VCaP (cell line): ENCODE results near the gene HIVEP3.

ENCODE experiments used
- H3K27ac ChIP-seq: fragments of 450-650 bp; 2 replicates; pipeline ENCODE4 v1.5.1; 2017
- TF ChIP-seq, protein P1 (sequence below): fragments of 450-650 bp; conservative IDR thresholded peaks from 2 replicates; pipeline ENCODE4 v1.5.1; 2017; ENCODE audit warnings: mild to moderate bottlenecking, moderate library complexity

The HIVEP3 gene

DNA sequence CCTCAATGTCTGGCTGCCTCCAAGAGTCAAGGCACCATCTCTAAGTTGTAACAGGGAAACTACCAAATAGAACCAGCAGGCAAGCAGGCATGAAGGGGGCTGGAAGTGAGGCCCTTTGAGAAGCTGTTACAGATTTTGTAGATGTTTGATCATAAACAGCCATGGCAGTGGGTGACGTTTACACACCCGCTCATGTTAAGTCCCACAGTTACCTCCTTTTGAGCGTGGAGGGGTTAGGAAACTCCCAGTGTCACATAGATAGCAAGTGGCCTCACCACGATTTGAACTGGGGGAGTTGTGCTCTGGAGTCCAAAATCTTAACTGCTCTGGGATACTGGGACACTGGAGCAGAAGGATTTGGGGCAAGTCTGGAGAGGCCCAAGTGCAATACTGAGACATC is 192.4 kb downstream of the HIVEP3 start:
- H3K27ac ChIP-seq = no peak overlapping the region
- TF ChIP-seq, protein P1, sequence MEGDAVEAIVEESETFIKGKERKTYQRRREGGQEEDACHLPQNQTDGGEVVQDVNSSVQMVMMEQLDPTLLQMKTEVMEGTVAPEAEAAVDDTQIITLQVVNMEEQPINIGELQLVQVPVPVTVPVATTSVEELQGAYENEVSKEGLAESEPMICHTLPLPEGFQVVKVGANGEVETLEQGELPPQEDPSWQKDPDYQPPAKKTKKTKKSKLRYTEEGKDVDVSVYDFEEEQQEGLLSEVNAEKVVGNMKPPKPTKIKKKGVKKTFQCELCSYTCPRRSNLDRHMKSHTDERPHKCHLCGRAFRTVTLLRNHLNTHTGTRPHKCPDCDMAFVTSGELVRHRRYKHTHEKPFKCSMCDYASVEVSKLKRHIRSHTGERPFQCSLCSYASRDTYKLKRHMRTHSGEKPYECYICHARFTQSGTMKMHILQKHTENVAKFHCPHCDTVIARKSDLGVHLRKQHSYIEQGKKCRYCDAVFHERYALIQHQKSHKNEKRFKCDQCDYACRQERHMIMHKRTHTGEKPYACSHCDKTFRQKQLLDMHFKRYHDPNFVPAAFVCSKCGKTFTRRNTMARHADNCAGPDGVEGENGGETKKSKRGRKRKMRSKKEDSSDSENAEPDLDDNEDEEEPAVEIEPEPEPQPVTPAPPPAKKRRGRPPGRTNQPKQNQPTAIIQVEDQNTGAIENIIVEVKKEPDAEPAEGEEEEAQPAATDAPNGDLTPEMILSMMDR = no peak

GRCh38 chr1:41724926-41725325 is 193.8 kb downstream of the HIVEP3 start:
- TF ChIP-seq, protein P1 = no peak
- no peak overlapping the region for H3K27ac ChIP-seq

DNA sequence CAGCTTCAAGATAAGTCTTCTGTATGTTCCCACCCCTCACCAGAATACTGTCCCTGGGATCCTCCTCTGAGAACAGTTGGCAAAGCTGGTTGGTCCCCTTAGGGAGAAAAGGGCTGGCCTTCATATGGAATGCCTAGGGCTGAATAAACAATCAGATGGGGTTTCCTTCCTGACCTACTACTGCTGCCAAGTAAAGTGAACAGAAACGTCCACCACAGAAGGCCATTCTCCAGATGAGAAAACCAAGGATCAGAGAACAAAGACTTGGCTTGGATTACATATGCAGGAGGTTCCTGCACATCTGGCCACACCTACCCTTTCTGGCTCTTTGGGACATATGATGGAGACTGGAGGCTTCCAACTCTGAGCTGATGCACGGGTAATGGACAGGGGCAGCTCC is 194.5 kb downstream of the HIVEP3 start:
- TF ChIP-seq, protein P1 = no peak
- no peak overlapping the region for H3K27ac ChIP-seq

- TF ChIP-seq, protein P1 = no peak
- H3K27ac ChIP-seq = no peak overlapping the region
Measured at GRCh38 chr1:41723786-41724185, 194.9 kb downstream of the HIVEP3 start.

- TF ChIP-seq, protein P1 = no peak
- H3K27ac ChIP-seq = no peak overlapping the region
Measured at GRCh38 chr1:41722184-41722583, 196.5 kb downstream of the HIVEP3 start.

DNA sequence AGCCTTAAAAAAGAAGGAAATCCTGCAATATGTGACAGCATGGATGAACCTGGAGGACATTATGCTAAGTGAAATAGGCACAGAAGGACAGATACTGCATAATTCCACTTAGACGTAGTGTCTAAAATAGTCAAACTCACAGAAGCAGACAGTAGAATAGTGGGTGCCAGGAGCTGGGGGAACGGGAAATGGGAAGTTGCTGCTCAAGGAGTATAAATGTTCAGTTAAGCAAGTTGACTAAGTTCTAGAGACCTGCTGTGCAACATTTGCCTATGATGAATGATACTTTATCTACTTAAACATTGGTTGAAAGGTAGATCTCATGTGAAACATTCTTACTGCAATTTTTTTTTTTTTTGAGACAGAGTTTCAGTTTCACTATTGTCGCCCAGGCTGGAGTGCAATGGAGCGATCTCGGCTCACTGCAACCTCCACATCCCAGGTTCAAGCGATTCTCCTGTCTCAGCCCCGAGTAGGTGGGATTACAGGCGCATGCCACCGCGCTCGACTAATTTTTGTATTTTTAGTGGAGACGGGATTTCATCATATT is 197.8 kb downstream of the HIVEP3 start:
- TF ChIP-seq, protein P1 = no peak
- H3K27ac ChIP-seq = no peak overlapping the region

GRCh38 chr1:41719590-41719989 is 199.1 kb downstream of the HIVEP3 start:
- H3K27ac ChIP-seq = no peak overlapping the region

More at GRCh38 chr1:41719590-41719989, 199.1 kb downstream of the HIVEP3 start:
- TF ChIP-seq, protein P1 = no peak
